Stimulated activated CD8-positive, alpha-beta memory T cell treated with anti-CD3 and anti-CD28 coated beads, Interleukin-7, amount 100 ng/mL, for 4 hours (primary cell): ENCODE measurements around the gene HILPDA.

Experiments used
- DNase-seq, 2 donors: peaks; one replicate each; pipeline ENCODE4 v3.0.0-alpha.2; 2020; ENCODE audit warnings: low read depth in 2 of 2

The HILPDA gene

DNA sequence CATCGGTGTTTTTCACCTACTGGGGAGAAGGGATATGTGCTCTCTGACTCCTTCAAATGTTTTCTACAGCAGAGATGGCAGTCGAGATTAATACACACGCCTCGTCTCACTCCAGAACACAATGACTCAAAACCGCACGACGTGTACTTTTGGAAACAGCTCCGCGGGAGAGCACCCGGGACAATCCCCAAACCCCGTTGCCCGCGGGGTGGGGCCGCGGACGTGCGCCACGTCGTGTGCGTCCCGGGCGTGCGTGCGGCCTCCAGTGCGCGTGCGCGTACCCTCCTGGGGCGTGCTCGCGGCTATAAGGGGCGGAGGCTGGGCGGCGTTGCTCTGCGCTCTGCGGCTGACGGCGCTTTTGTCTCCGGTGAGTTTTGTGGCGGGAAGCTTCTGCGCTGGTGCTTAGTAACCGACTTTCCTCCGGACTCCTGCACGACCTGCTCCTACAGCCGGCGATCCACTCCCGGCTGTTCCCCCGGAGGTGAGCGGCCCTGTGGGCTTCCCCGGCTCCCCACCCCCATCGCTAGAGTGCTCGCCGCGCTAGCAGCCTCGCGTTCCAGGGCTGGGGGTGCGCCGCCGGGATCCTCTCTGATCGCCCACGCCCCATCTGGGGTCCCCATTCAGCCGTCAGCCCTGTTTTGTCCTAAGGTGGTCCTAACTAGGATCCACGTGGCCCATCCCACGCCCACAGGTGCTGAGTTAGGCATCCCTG lies at the start of gene HILPDA:
HILPDA (plus strand) TSS at position 336 of the 712 bp plus-strand sequence. CDS start 1,391 bp downstream, outside the sequence.
- peak; percentile 87 to 93 for DNase-seq

- DNase-seq, result no peak
These were observed 49.1 kb upstream of the HILPDA start for GRCh38 chr7:128406314-128407232.

DNA sequence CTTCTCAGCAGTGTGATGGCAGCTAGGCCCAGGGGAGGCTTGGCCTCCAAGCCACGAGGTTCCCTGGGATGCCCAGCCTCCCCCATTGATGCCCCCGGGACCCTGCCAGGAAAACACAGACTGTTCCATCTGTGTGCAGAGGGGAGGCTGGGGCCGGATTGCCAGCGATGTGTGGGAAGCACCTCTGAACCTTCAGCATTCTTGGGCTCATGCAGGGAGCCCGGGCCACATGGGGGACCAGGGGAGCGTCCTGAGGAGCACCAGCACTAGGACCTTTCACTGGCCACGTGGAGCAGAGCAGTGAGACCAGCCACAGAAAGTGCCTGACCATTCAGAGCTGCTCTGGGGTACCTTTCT lies 48.5 kb upstream of the HILPDA start:
- DNase-seq, result no peak

DNA sequence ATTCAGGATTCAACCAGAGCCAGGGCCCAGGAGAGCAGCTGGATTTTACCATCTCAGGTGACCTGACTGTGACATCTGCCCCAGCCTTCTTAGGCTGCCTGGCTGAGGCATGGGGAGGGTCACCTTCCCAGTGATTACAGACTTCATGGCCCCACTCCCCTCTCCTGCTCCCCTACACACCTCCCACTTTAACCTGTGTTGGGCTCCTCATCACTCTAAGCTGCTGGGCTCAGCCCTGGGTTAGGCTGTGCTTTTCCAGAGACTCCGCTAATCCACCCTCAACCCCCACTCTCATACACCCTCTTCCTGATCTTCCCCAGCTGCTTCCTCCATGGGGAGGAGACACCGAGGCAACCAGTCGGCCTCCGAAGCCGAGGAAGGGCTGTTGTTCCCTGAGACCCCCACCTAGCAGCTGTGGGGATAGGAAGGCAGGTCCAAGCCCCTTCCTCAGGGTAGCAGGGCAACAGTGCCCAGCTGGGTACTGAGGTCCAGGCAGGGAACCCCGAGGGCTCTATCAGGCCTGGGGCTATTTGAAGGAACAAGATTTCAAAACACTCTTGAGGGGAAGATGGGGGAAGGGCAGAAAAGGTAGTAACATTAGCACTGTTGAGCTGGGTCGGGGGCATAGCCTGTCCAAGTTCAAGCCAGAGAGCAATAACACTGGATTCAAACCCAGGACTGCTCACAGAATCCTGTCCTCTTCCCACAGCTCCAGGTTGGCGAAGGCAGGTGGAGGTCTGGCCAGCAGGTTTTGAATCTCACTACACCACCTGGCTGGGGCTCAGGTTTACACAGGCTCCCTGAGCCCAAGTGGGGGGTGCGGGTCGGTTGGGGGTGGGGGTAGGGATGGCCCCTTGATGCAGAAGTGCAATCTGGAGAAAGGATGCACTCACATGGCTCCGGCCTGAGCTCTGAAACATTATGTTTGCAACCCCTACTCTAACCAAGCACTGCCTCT lies 47.6 kb upstream of the HILPDA start:
- DNase-seq, result no peak

- no peak for DNase-seq
These were observed 46.7 kb upstream of the HILPDA start for GRCh38 chr7:128408709-128409595.

GRCh38 chr7:128409596-128410450 lies 45.9 kb upstream of the HILPDA start, which contains the start of gene IMPDH1:
Gene IMPDH1, minus strand, starts transcription at chr7:128409982. Its CDS starts 81 bp downstream, at chr7:128409901.
- DNase-seq, result peak; percentile 69 to 82

DNA sequence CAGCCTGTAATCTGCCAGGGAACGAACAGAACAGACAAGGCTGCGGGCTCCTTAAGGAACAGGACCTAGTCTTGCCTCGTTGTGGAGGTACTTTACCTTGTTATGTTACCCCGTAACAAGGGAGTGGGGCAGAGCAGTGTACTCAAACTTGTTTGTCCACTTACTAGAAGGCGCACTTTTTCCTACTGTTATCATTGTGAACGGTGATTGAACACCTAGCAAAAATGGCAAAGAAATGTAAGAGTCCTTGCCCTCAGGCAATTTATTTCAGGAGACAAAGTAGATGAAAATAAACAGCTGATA lies 45.3 kb upstream of the HILPDA start:
- DNase-seq, result no peak

- no peak for DNase-seq
These were observed 40.4 kb upstream of the HILPDA start for GRCh38 chr7:128415217-128415785.

- no peak for DNase-seq
These were observed 38.6 kb upstream of the HILPDA start for GRCh38 chr7:128417071-128417470.

DNA sequence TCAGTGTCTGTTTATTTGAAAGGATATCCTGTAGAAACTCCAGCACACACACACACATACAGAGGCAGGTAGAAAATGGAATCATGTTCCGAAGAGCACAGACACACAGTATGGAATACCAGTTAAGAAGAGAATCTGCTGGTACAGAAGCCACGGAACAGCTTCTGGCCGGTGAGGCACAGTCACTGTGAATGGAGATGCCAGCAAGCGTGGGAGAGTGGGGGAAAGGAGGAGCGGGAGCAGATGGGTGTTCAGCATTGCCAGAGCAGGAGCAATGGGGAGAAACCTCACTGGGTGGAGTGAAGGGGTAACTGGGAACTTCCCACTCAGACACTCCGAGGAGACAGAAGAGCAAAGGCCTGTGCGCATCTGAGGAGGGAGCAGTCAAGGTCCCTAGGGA lies 36.4 kb upstream of the HILPDA start:
- no peak for DNase-seq

- no peak for DNase-seq
These were observed 34.9 kb upstream of the HILPDA start for GRCh38 chr7:128420773-128421172.

- DNase-seq, result no peak
These were observed 34.3 kb upstream of the HILPDA start for GRCh38 chr7:128421384-128421783.

DNA sequence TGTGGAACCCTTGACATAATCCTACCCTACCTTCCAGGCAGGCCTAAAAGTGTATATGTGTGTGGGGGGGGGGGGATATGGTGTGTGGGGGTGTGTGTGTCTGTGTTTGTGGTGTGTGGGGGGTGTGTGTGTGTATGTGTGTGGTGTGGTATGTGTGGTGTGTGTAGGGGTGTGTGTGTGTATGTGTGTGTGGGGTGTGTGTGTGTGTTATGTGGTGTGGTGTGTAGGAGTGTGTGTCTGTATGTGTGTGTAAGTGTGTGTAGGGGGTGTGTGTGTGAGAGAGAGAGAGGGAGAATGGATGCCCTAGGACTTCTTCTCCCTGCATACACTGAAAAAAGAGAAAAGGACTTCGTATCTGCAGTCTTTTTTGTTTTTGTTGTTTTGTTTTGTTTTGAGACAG lies 33.6 kb upstream of the HILPDA start:
- no peak for DNase-seq

GRCh38 chr7:128422842-128423241 lies 32.8 kb upstream of the HILPDA start:
- DNase-seq, result peak in 1 of 2 donors; percentile 25

- DNase-seq, result no peak
These were observed 30.9 kb upstream of the HILPDA start for GRCh38 chr7:128424686-128425275.

DNA sequence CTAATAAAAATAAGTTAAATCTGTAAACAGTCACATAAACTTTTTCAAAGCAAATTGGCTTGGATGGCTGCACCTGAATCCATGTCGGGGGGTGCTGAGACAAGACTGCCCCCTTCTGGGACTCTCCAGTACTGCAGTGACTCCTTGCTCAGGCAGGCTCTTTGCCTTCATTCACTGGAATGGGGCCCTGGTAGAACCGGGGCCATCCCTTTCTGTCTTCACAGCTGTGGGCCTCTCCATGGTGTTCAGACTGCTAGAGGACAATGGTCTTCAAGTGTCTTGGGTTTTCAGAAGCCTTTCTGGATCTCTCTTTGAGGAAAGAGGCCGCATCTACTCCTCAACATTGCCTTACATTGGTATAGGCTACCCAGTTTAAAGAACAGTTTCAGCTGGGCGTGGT lies 29.8 kb upstream of the HILPDA start:
- DNase-seq, result peak; percentile 39 to 68

GRCh38 chr7:128427289-128427891 lies 28.3 kb upstream of the HILPDA start:
- DNase-seq, result no peak

DNA sequence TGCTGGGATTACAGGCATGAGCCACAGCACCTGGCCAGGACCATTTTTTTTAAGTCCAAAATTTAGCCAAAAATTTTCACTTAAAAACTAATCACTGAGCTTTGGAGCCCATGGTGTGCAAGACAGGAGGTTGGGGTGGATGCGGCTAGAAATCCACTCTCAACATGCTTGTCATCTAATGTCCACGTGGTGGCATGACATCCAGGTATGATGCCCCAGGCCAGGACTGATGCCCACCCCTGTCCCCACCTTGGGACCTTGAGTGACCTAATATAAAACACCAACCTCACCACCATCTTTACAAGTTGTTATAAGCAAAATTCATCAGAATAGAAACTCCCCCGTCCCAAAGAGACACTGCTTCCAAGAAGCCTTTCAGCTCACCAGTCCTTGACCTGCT lies 25.5 kb upstream of the HILPDA start:
- no peak for DNase-seq

- no peak for DNase-seq
These were observed 24.5 kb upstream of the HILPDA start for GRCh38 chr7:128431221-128431620.
